ENCODE data around the gene HOXA3. TPM values are rescaled to one million over a fixed set of nuclear protein-coding genes. Genes with fewer than 3 reads are reported as not detected.
A peak's percentile ranks its signal among the peaks of the same experiment; 100 is the strongest.

The HOXA3 gene
- total RNA-seq, 4 donors from 2014 or later = 10.2 to 16.6 (median 13.8) TPM

- Histone ChIP-seq H3K9me3 (no peaks in the 10 kb centered on the region), H3K27ac (replicated peaks in 1 of 4) (no peak within 1 kb of the TSS), H3K4me3 (peak within 1 kb of the TSS; percentile 30 to 51 (median 36)), H3K4me1 (peaks cover 19 to 53% (median 48%) of the 10 kb centered on the region in 4 donors), H3K36me3 (no peaks in the 10 kb centered on the region), H3K27me3 (peaks cover 14 to 100% (median 88%) of the 10 kb centered on the region in 4 donors)
- TF ChIP-seq EP300 (IDR thresholded peaks at IDR 0.05) (no peak), POLR2AphosphoS5 (IDR thresholded peaks at IDR 0.05) (no peak)
- TF ChIP-seq, protein P1, sequence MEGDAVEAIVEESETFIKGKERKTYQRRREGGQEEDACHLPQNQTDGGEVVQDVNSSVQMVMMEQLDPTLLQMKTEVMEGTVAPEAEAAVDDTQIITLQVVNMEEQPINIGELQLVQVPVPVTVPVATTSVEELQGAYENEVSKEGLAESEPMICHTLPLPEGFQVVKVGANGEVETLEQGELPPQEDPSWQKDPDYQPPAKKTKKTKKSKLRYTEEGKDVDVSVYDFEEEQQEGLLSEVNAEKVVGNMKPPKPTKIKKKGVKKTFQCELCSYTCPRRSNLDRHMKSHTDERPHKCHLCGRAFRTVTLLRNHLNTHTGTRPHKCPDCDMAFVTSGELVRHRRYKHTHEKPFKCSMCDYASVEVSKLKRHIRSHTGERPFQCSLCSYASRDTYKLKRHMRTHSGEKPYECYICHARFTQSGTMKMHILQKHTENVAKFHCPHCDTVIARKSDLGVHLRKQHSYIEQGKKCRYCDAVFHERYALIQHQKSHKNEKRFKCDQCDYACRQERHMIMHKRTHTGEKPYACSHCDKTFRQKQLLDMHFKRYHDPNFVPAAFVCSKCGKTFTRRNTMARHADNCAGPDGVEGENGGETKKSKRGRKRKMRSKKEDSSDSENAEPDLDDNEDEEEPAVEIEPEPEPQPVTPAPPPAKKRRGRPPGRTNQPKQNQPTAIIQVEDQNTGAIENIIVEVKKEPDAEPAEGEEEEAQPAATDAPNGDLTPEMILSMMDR (IDR thresholded peaks at IDR 0.05) = no peak
- DNase-seq (ENCODE audit: extremely low spot score) = no peak
- intact Hi-C loops (cut with DNase I) = loop anchor here (5.0 to 10.0 kb wide), 5 partner anchors 585 to 1072 kb away; no protein-coding TSS in a partner anchor
- WGBS = under 1% methylated on average over 21 of the region's 99 CpGs
These were observed 47.7 kb upstream of the HOXA3 start, which contains the start of gene HOXA13 for GRCh38 chr7:27199849-27200760. TSS of gene HOXA13 (minus strand) at chr7:27200091. CDS start at chr7:27200077, 14 bp downstream.

DNA sequence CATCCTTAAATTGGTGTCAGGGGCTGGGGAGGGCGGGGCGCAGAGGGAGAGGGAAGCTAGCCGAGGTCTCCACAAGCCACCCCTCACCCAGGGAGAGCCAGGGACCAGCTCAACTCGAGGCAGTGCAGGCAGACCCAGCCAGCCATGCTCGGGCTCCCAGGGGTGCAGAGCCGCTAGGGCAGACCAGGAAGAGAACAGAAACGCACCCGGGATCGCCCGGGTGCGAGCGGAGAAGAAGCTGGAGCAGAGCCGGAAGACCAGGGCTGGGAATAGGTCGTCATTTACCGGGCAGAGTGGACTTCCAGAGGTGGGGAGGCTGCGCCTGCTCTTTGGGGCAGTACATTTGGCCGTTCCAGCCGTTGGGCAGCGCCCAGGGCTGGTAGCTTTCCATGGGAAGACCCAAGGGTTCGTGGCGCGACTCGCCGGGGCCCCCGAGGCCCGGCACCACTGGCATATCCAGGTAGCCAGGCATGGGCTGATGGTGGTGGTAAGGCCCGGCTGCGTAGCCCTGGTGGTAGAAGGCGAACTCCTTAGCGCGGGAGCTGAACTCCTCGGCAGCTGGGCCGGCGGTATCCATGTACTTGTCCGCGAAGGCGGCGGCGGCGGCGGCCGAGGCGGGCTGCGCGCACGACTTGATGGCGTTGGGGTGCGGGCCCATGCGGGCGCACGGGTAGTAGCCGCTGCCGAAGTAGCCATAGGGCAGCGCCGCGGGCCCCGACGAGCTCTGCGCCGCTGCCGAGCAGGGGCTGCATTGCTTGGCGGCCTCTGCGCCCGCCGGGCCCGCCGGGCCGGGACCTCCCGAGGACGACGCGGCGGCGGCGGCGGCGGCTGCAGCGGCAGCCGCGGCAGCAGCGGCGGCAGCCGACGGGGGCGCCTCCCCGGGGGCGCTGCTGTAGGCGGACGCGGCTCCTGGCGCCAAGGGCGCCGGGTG lies 46.8 kb upstream of the HOXA3 start:
- peaks cover 16 to 44% (median 41%) of the 10 kb centered on the region in 4 donors for H3K4me1 ChIP-seq
- TF ChIP-seq POLR2A (IDR thresholded peaks at IDR 0.05; ENCODE audit: low read depth) = no peak
- TF ChIP-seq EP300 (IDR thresholded peaks at IDR 0.05) = no peak
- TF ChIP-seq, protein P1 (IDR thresholded peaks at IDR 0.05) = no peak
- TF ChIP-seq POLR2AphosphoS5 (IDR thresholded peaks at IDR 0.05) = no peak
- intact Hi-C loops (cut with DNase I) = loop anchor here (5.0 to 10.0 kb wide), 4 partner anchors 723 to 1073 kb away; no protein-coding TSS in a partner anchor
- H3K27ac ChIP-seq (replicated peaks in 1 of 4) = no peak overlapping the region
- H3K36me3 ChIP-seq = no peaks in the 10 kb centered on the region
- DNase-seq (ENCODE audit: extremely low spot score) = no peak
- H3K4me3 ChIP-seq = peak overlapping the region; percentile 17 to 51 (median 24)
- no peaks in the 10 kb centered on the region for H3K9me3 ChIP-seq
- peaks cover 14 to 100% (median 88%) of the 10 kb centered on the region in 4 donors for H3K27me3 ChIP-seq
- 4% methylated on average over 23 of the region's 93 CpGs for WGBS

GRCh38 chr7:27198138-27198841 lies 45.9 kb upstream of the HOXA3 start:
- H3K4me1 ChIP-seq = peaks cover 17 to 50% (median 45%) of the 10 kb centered on the region in 4 donors
- no peak overlapping the region for H3K27ac ChIP-seq (replicated peaks in 1 of 4)
- H3K4me3 ChIP-seq = no peak overlapping the region
- 13% methylated on average over 29 of the region's 29 CpGs for WGBS
- TF ChIP-seq POLR2AphosphoS5 (IDR thresholded peaks at IDR 0.05) (no peak), POLR2A (IDR thresholded peaks at IDR 0.05; ENCODE audit: low read depth) (no peak), EP300 (IDR thresholded peaks at IDR 0.05) (no peak)
- TF ChIP-seq, protein P1 (IDR thresholded peaks at IDR 0.05) = no peak
- no peaks in the 10 kb centered on the region for H3K36me3 ChIP-seq
- DNase-seq (ENCODE audit: extremely low spot score) = no peak
- peaks cover 13 to 100% (median 88%) of the 10 kb centered on the region in 4 donors for H3K27me3 ChIP-seq
- no peaks in the 10 kb centered on the region for H3K9me3 ChIP-seq
- intact Hi-C loops (cut with DNase I) = loop anchor here (5.0 to 10.0 kb wide), 4 partner anchors 724 to 1074 kb away; no protein-coding TSS in a partner anchor

Measured in esophagus muscularis mucosa (tissue), 4 donors.